GM12878 (cell line): ENCODE measurements around the gene NOVA2. TPM values are rescaled to one million over a fixed set of nuclear protein-coding genes. Genes with fewer than 3 reads are reported as not detected.

Experiments used
- ATAC-seq: fragments of 200-7000 bp; cut with Tn5 transposase; 3 replicates; pipeline ENCODE4 v1.9.1; 2020; ENCODE audit warnings: mild to moderate bottlenecking, moderate library complexity
- BruUV-seq: library from RNA; stranded (reverse); fragments of 400-500 nt; replicated peaks from 2 replicates; lab custom pipeline; 2021; lab: Mats Ljungman, UMichigan
- CTCF ChIA-PET: fragments of 300-600 bp; sonication (Branson Sonifier 250); formaldehyde crosslinking; extraction: SDS; loops from one replicate; lab custom pipeline; 2021; ENCODE audit warnings: inconsistent platforms; lab: Yijun Ruan, JAX
- POLR2A ChIA-PET: fragments of 350-600 bp; formaldehyde crosslinking; extraction: SDS; loops from one replicate; lab custom pipeline; 2021; ENCODE audit warnings: inconsistent platforms; lab: Charles Lee
- RAD21 ChIA-PET: fragments of 300-600 bp; sonication (Branson Sonifier 250); formaldehyde crosslinking; loops from one replicate; lab custom pipeline; 2023; ENCODE audit warnings: antibody characterized with exemption; ENCODE audit not compliant: unreplicated experiment; lab: Charles Lee
- SMC1A ChIA-PET: fragments of 300-600 bp; sonication (Branson Sonifier 250); formaldehyde crosslinking; loops from one replicate; lab custom pipeline; 2023; ENCODE audit not compliant: unreplicated experiment, uncharacterized antibody; lab: Charles Lee
- DNase-seq: peaks from one replicate; pipeline ENCODE4 v3.0.0-alpha.2; 2011; ENCODE audit warnings: low read depth, low spot score
- FAIRE-seq: peaks from 3 replicates; lab custom pipeline; 2011; peaks lifted over from hg19 to GRCh38; lab: Jason Lieb, UNC
- H2AFZ ChIP-seq: 2 replicates; pipeline ENCODE4 v1.6.0; 2011; ENCODE audit warnings: low read depth, low read length, control low read depth; ENCODE audit not compliant: control insufficient read depth
- H3K27ac ChIP-seq: 2 replicates; pipeline ENCODE4 v1.5.1; 2011; ENCODE audit warnings: control low read depth; ENCODE audit not compliant: control insufficient read depth, insufficient read depth
- H3K27me3 ChIP-seq, 2 experiments: replicated peaks in 1 of 2; 2 replicates each; pipeline versions ENCODE4 v1.6.0 to v1.6.1; 2011; ENCODE audit warnings: low read length in 1 of 2; ENCODE audit not compliant: control insufficient read depth in 2 of 2, insufficient read depth in 2 of 2
- H3K36me3 ChIP-seq, 2 experiments: 2 replicates each; pipeline ENCODE4 v1.5.1; 2011; ENCODE audit warnings: low read length in 1 of 2; ENCODE audit not compliant: control insufficient read depth in 2 of 2, insufficient read depth in 2 of 2
- H3K4me1 ChIP-seq: 2 replicates; pipeline ENCODE4 v1.6.1; 2011; ENCODE audit warnings: mild to moderate bottlenecking, low read length, moderate library complexity, mixed read lengths; ENCODE audit not compliant: control insufficient read depth, insufficient read depth
- H3K4me2 ChIP-seq: 2 replicates; pipeline ENCODE4 v1.6.0; 2011; ENCODE audit warnings: control low read depth; ENCODE audit not compliant: control insufficient read depth, insufficient read depth
- H3K4me3 ChIP-seq: fragments of 200-600 bp; sonication (generic); 2 replicates; pipeline ENCODE4 v1.5.1; 2016
- H3K79me2 ChIP-seq: 2 replicates; pipeline ENCODE4 v1.6.0; 2011; ENCODE audit warnings: low read length; ENCODE audit not compliant: control insufficient read depth, insufficient read depth
- H3K9ac ChIP-seq: 2 replicates; pipeline ENCODE4 v1.8.0; 2011; ENCODE audit warnings: low read length, control low read depth, mixed read lengths; ENCODE audit not compliant: control insufficient read depth, insufficient read depth
- H3K9me3 ChIP-seq: replicated peaks from 3 replicates; pipeline ENCODE4 v1.5.1; 2011; ENCODE audit warnings: mild to moderate bottlenecking, low read length; ENCODE audit not compliant: control insufficient read depth, insufficient read depth
- H4K20me1 ChIP-seq: 2 replicates; pipeline ENCODE4 v1.6.0; 2011; ENCODE audit not compliant: control insufficient read depth, insufficient read depth
- NBN ChIP-seq: fragments of 450-650 bp; IDR thresholded peaks from 2 replicates; pipeline ENCODE4 v1.6.1; 2016
- SPI1 ChIP-seq: IDR thresholded peaks from 2 replicates; pipeline ENCODE4 v1.6.1; 2011; ENCODE audit warnings: low read depth, mild to moderate bottlenecking, low read length, moderate library complexity, borderline replicate concordance; ENCODE audit not compliant: insufficient read depth
- ZNF217 ChIP-seq: fragments of 450-650 bp; IDR thresholded peaks from 2 replicates; pipeline ENCODE4 v1.6.1; 2017; ENCODE audit warnings: antibody characterized with exemption, mild to moderate bottlenecking
- WGBS: methylation state at CpG from one replicate; pipeline ENCODE4 v1.1.6; 2016; ENCODE audit warnings: low lambda C conversion rate; ENCODE audit not compliant: insufficient replicate concordance, insufficient coverage; ENCODE audit errors: missing lambda C conversion rate; 5-methylcytosine and 5-hydroxymethylcytosine counted together
- in situ Hi-C: fragments of 300-500 bp; cut with MboI; formaldehyde crosslinking; loops from 9 replicates; pipeline ENCODE4 v1.14.3; 2018; ENCODE audit warnings: mixed read lengths
- intact Hi-C: fragments of 100-400 bp; cut with micrococcal nuclease; formaldehyde crosslinking; loops from one replicate; pipeline ENCODE4 v1.14.2; 2022; ENCODE audit not compliant: unreplicated experiment
- polyA plus RNA-seq, 11 experiments: library from polyadenylated mRNA; depleted of rRNA in 4 of 11; unstranded in 6 of 11; stranded (reverse) in 5 of 11; fragments of >200 nt; fragmentation: Nextera tagmentation in 4 of 11; fragmentation: Illumina TruSeq in 1 of 11; extraction: Ambion mirVana in 4 of 11; extraction: Trizol in 1 of 11; gene quantifications; 1 replicate in 1 of 11; 2 replicates in 10 of 11; pipeline versions ENCODE4 v1.2.1 to v1.2.3, GENCODE V29; 2011 to 2016; ENCODE audit warnings: inconsistent platforms in 2 of 11, missing spikeins in 2 of 11, low read depth in 1 of 11
- total RNA-seq, 4 experiments: library from RNA; depleted of rRNA in 3 of 4; stranded (reverse); fragments of >200 nt in 3 of 4; fragmentation: Illumina TruSeq in 1 of 4; extraction: Trizol in 1 of 4; gene quantifications; 2 replicates each; pipeline versions ENCODE4 v1.2.1 to v1.2.3, GENCODE V29; 2013 to 2021
- TF ChIP-seq, protein P1 (sequence below): fragments of 450-650 bp; IDR thresholded peaks from 2 replicates; pipeline ENCODE4 v1.6.1; 2018; ENCODE audit warnings: mild to moderate bottlenecking, low read depth, moderate library complexity; ENCODE audit not compliant: partially characterized antibody
- TF ChIP-seq, protein P2 (sequence below): fragments of 450-650 bp; formaldehyde crosslinking; IDR thresholded peaks from 2 replicates; pipeline ENCODE4 v1.4.0; 2020; ENCODE audit warnings: mild to moderate bottlenecking, moderate library complexity

Gene NOVA2
- total and polyA plus RNA-seq, 10 of the 15 experiments (the other 5 are each of a cell fraction or from before 2014, with no cell fraction given) = under 0.01 to 0.44 (median 0.03) TPM; not detected in 4

DNA sequence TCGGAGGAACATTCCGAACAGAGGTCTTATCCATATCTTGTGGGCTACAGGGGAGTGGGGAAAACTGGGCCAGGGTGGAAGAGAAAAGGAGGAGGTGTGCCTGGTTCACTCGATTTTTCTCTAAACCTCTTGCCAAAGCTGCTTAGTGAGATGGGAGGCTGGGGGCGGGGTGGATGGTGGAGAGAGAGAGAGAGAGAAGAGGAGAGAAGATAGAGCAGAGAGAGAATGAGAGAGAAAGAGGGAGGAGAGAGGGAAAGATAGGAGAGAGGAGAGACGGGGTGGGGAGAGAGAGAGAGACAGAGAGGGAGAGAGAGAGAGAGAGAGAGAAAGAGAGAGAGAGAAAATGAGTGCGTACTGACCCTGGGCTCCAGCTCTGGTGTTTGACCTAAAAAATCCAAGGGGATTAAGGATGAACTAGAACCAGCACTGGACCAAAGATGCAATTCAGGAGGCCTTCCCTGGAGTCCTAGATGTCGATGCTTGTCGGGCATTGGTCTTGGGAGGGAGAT is 14.1 kb downstream of the NOVA2 start:
- Histone ChIP-seq H3K36me3 (no peaks in the 10 kb centered on the region), H4K20me1 (no peaks in the 10 kb centered on the region), H3K4me1 (no peaks in the 10 kb centered on the region), H3K9me3 (no peaks in the 10 kb centered on the region), H3K27me3 (peaks cover 0 to 2% of the 10 kb centered on the region in 2 experiments; a peak in 1 of 4 replicates), H3K4me3 (no peak overlapping the region), H3K4me2 (no peak overlapping the region), H3K27ac (no peak overlapping the region), H2AFZ (no peak overlapping the region), H3K79me2 (no peaks in the 10 kb centered on the region), H3K9ac (no peak overlapping the region)
- no peak for DNase-seq
- RAD21 ChIA-PET = no interaction called here
- intact Hi-C loops (no loop called here), in situ Hi-C loops (no loop called here)
- FAIRE-seq = no peak
- no peak for ATAC-seq
- no TSS peak for BruUV-seq
- POLR2A ChIA-PET = no interaction called here
- TF ChIP-seq ZNF217 = no peak
- no peak for TF ChIP-seq NBN
- no peak for TF ChIP-seq SPI1
- TF ChIP-seq, protein P1, sequence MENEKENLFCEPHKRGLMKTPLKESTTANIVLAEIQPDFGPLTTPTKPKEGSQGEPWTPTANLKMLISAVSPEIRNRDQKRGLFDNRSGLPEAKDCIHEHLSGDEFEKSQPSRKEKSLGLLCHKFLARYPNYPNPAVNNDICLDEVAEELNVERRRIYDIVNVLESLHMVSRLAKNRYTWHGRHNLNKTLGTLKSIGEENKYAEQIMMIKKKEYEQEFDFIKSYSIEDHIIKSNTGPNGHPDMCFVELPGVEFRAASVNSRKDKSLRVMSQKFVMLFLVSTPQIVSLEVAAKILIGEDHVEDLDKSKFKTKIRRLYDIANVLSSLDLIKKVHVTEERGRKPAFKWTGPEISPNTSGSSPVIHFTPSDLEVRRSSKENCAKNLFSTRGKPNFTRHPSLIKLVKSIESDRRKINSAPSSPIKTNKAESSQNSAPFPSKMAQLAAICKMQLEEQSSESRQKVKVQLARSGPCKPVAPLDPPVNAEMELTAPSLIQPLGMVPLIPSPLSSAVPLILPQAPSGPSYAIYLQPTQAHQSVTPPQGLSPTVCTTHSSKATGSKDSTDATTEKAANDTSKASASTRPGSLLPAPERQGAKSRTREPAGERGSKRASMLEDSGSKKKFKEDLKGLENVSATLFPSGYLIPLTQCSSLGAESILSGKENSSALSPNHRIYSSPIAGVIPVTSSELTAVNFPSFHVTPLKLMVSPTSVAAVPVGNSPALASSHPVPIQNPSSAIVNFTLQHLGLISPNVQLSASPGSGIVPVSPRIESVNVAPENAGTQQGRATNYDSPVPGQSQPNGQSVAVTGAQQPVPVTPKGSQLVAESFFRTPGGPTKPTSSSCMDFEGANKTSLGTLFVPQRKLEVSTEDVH = no peak
- TF ChIP-seq, protein P2, sequence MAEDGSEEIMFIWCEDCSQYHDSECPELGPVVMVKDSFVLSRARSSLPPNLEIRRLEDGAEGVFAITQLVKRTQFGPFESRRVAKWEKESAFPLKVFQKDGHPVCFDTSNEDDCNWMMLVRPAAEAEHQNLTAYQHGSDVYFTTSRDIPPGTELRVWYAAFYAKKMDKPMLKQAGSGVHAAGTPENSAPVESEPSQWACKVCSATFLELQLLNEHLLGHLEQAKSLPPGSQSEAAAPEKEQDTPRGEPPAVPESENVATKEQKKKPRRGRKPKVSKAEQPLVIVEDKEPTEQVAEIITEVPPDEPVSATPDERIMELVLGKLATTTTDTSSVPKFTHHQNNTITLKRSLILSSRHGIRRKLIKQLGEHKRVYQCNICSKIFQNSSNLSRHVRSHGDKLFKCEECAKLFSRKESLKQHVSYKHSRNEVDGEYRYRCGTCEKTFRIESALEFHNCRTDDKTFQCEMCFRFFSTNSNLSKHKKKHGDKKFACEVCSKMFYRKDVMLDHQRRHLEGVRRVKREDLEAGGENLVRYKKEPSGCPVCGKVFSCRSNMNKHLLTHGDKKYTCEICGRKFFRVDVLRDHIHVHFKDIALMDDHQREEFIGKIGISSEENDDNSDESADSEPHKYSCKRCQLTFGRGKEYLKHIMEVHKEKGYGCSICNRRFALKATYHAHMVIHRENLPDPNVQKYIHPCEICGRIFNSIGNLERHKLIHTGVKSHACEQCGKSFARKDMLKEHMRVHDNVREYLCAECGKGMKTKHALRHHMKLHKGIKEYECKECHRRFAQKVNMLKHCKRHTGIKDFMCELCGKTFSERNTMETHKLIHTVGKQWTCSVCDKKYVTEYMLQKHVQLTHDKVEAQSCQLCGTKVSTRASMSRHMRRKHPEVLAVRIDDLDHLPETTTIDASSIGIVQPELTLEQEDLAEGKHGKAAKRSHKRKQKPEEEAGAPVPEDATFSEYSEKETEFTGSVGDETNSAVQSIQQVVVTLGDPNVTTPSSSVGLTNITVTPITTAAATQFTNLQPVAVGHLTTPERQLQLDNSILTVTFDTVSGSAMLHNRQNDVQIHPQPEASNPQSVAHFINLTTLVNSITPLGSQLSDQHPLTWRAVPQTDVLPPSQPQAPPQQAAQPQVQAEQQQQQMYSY (CRISPR knock-in tag) = no peak
- CTCF ChIA-PET = no interaction called here
- SMC1A ChIA-PET = no interaction called here
- 16% methylated on average over 7 of the region's 8 CpGs for WGBS
